ENCODE data around the gene ITLN2. TPM values are rescaled to one million over a fixed set of nuclear protein-coding genes. Genes with fewer than 3 reads are reported as not detected.

Gene ITLN2
- polyA plus RNA-seq, 1 of the 3 experiments (the other 2 are of a cell fraction) = not detected

- TF ChIP-seq MEF2A (IDR thresholded peaks at IDR 0.05; ENCODE audit: borderline replicate concordance, low read depth) (no peak), CTCF (IDR thresholded peaks at IDR 0.05) (peak; percentile 38), RCOR1 (IDR thresholded peaks at IDR 0.05; ENCODE audit: low read length) (no peak), RAD21 (IDR thresholded peaks at IDR 0.05; ENCODE audit: low read length) (peak; percentile 37), SMC3 (IDR thresholded peaks at IDR 0.05; ENCODE audit: low read depth, low read length) (peak; percentile 43), JUND (IDR thresholded peaks at IDR 0.05) (no peak)
- Histone ChIP-seq H3F3A (replicated peaks; ENCODE audit: insufficient read depth) (peaks cover 12% of the 10 kb centered on the region), H3K27me3 (ENCODE audit: insufficient read depth) (no peaks in the 10 kb centered on the region), H3K36me3 (replicated peaks in 1 of 2; ENCODE audit: control insufficient read depth in 1 of 2, insufficient read depth in 2 of 2, low read length in 1 of 2) (no peaks in the 10 kb centered on the region), H3K4me2 (no peak overlapping the region), H3K9me2 (no peaks in the 10 kb centered on the region), H4K20me1 (ENCODE audit: insufficient read depth) (no peaks in the 10 kb centered on the region), H3K4me3 (ENCODE audit: low read depth in 2 of 2, low read length in 1 of 2) (no peak overlapping the region), H3K4me1 (ENCODE audit: control insufficient read depth in 1 of 2, insufficient read depth in 2 of 2, low read depth in 1 of 2, low read length in 1 of 2) (peaks cover 0 to 4% of the 10 kb centered on the region in 2 experiments; a peak in 2 of 4 replicates), H3K9me3 (no peaks in the 10 kb centered on the region), H3K79me2 (ENCODE audit: insufficient read depth) (no peaks in the 10 kb centered on the region), H2AFZ (ENCODE audit: low read depth) (no peak overlapping the region), H3K27ac (ENCODE audit: low read depth in 2 of 2, low read length in 1 of 2) (no peak overlapping the region), H3K9ac (no peak overlapping the region)
- ChIA-PET POLR2A (interaction anchor here (1.4 kb wide), 1 partner anchor 135 kb away, joined by 3 read pairs; the partner anchor contains the start of gene DEDD), CTCF (interaction anchor here (0.8 to 6.1 kb wide), 11 partner anchors 7 to 144 kb away, joined by 3 to 30 read pairs (median 4); partner anchors contain the start of genes DEDD and KLHDC9)
- 71% methylated on average over 1 of the region's 1 CpG for WGBS (ENCODE audit: low lambda C conversion rate)
- peak; percentile 40 for DNase-seq
Observed at GRCh38 chr1:160997323-160998038, 42.9 kb upstream of the ITLN2 start.

- H3K27me3 ChIP-seq (ENCODE audit: insufficient read depth) = no peaks in the 10 kb centered on the region
- no peak overlapping the region for H3K9ac ChIP-seq
- ChIA-PET CTCF (interaction anchor here (1.2 to 6.1 kb wide), 3 partner anchors 29 to 101 kb away, joined by 3 to 30 read pairs (median 3); partner anchors contain the start of gene KLHDC9), POLR2A (no interaction called here)
- H3K36me3 ChIP-seq (replicated peaks in 1 of 2; ENCODE audit: control insufficient read depth in 1 of 2, insufficient read depth in 2 of 2, low read length in 1 of 2) = no peaks in the 10 kb centered on the region
- H3K4me2 ChIP-seq = no peak overlapping the region
- no peaks in the 10 kb centered on the region for H3K9me2 ChIP-seq
- peak overlapping the region in 1 of 2 experiments; percentile 36; a peak in 1 of 4 replicates for H3K27ac ChIP-seq (ENCODE audit: low read depth in 2 of 2, low read length in 1 of 2)
- H4K20me1 ChIP-seq (ENCODE audit: insufficient read depth) = no peaks in the 10 kb centered on the region
- H3F3A ChIP-seq (replicated peaks; ENCODE audit: insufficient read depth) = peaks cover 12% of the 10 kb centered on the region
- no peaks in the 10 kb centered on the region for H3K79me2 ChIP-seq (ENCODE audit: insufficient read depth)
- WGBS (ENCODE audit: low lambda C conversion rate) = 62% methylated on average over 3 of the region's 3 CpGs
- TF ChIP-seq RXRA (IDR thresholded peaks at IDR 0.05; ENCODE audit: borderline replicate concordance, low read depth) (0 out of 2 replicates have a peak, but pooled peaks have one; percentile 29), TCF12 (IDR thresholded peaks at IDR 0.05) (peak; percentile 44; the same call in 1 of the 2 replicates), PBX3 (IDR thresholded peaks at IDR 0.05) (peak; percentile 77), ZBTB33 (IDR thresholded peaks at IDR 0.05; ENCODE audit: borderline replicate concordance, low read depth) (no peak), NRF1 (IDR thresholded peaks at IDR 0.05; ENCODE audit: low read depth, low read length) (no peak), MAX (IDR thresholded peaks at IDR 0.05; ENCODE audit: low read depth) (no peak), GATA2 (CRISPR knock-in tag; IDR thresholded peaks at IDR 0.05) (no peak), MXI1 (IDR thresholded peaks at IDR 0.05; ENCODE audit: low read depth, low read length) (no peak), JUND (IDR thresholded peaks at IDR 0.05) (peak; percentile 27; the same call in 1 of the 2 replicates), CHD2 (IDR thresholded peaks at IDR 0.05; ENCODE audit: low read length, partially characterized antibody) (no peak), FOSL2 (IDR thresholded peaks at IDR 0.05; ENCODE audit: borderline replicate concordance, low read depth) (peak; percentile 70), MEF2A (IDR thresholded peaks at IDR 0.05; ENCODE audit: borderline replicate concordance, low read depth) (no peak), NFIC (IDR thresholded peaks at IDR 0.05; ENCODE audit: borderline replicate concordance) (no peak), USF1 (IDR thresholded peaks at IDR 0.05; ENCODE audit: borderline replicate concordance, low read depth) (peak; percentile 26; the same call in 1 of the 2 replicates), EP300 (IDR thresholded peaks at IDR 0.05; ENCODE audit: borderline replicate concordance in 1 of 2, low read depth in 1 of 2, low read length in 1 of 2) (peak in 1 of 2 experiments; percentile 16; a peak in 1 of 4 replicates)
- no peak overlapping the region for H2AFZ ChIP-seq (ENCODE audit: low read depth)
- no peak for DNase-seq
- H3K4me3 ChIP-seq (ENCODE audit: low read depth in 2 of 2, low read length in 1 of 2) = no peak overlapping the region
- no peaks in the 10 kb centered on the region for H3K9me3 ChIP-seq
- H3K4me1 ChIP-seq (ENCODE audit: control insufficient read depth in 1 of 2, insufficient read depth in 2 of 2, low read depth in 1 of 2, low read length in 1 of 2) = peaks cover 0 to 4% of the 10 kb centered on the region in 2 experiments; a peak in 2 of 4 replicates
Observed at GRCh38 chr1:160996178-160996577, 41.6 kb upstream of the ITLN2 start.
